Measurements from ENCODE around the gene ADARB2.

DNA sequence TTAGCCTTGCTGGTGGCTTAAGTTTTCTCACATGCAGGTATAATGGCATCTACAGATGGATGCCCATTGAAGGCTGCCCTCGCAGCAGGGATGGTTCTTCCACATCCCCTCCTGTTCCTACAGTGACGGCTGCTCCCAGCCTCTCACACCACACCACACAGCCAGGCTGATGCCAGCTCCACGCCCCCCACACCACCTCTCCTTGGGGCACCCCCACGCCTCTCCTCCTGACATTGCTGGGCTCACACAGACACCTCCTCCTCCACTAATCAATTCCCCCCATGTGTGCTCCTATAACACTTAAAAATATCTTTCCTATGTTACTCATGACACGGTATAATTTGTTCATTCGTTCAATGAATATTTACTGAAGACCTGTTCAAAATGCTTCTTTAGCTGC, 437.1 kb downstream of the ADARB2 start:
- no peak for TF ChIP-seq POLR2AphosphoS5 (IDR thresholded peaks at IDR 0.05; ENCODE audit: low read depth, low read length)
- TF ChIP-seq TAF1 (IDR thresholded peaks at IDR 0.05; ENCODE audit: low read depth, low read length), result no peak
- TF ChIP-seq POLR2A (IDR thresholded peaks at IDR 0.05; ENCODE audit: low read depth, low read length), result no peak
- no peak for TF ChIP-seq PAX5 (IDR thresholded peaks at IDR 0.05; ENCODE audit: insufficient read depth, low read length, severe bottlenecking)
- TF ChIP-seq SPI1 (IDR thresholded peaks at IDR 0.05; ENCODE audit: low read depth, low read length), result no peak
- TF ChIP-seq POU2F2 (IDR thresholded peaks at IDR 0.05; ENCODE audit: low read depth, low read length), result no peak
